ENCODE results near the gene ZNF582.

ZNF582 gene

DNA sequence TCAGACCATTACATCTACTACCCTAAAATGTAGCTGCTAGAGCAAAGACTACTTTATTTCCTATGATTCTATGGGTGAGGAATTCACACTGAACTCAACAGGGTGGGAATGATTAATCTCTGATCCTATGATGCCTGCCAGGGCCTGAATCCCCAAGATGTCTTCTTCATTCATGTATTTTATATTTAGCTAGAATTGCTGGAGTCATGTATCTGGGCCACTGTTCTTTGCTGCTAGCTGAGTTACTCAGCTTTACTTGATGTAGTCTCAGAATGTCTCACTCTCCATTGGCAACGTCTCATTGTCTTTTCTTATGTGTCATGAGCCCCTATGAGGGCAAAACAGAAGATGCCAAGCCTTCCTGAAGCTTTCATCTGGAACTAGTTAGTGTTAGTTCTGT lies 21.1 kb downstream of the ZNF582 start:
- no peak overlapping the region for H3K4me3 ChIP-seq (ENCODE audit: low read depth, low read length)
- no peak for TF ChIP-seq CTCF (IDR thresholded peaks at IDR 0.05; ENCODE audit: low read depth, low read length)

GRCh38 chr19:56369886-56370676 lies 23.3 kb downstream of the ZNF582 start:
- TF ChIP-seq CTCF (IDR thresholded peaks at IDR 0.05; ENCODE audit: low read depth, low read length): no peak
- H3K4me3 ChIP-seq (ENCODE audit: low read depth, low read length): no peak overlapping the region

DNA sequence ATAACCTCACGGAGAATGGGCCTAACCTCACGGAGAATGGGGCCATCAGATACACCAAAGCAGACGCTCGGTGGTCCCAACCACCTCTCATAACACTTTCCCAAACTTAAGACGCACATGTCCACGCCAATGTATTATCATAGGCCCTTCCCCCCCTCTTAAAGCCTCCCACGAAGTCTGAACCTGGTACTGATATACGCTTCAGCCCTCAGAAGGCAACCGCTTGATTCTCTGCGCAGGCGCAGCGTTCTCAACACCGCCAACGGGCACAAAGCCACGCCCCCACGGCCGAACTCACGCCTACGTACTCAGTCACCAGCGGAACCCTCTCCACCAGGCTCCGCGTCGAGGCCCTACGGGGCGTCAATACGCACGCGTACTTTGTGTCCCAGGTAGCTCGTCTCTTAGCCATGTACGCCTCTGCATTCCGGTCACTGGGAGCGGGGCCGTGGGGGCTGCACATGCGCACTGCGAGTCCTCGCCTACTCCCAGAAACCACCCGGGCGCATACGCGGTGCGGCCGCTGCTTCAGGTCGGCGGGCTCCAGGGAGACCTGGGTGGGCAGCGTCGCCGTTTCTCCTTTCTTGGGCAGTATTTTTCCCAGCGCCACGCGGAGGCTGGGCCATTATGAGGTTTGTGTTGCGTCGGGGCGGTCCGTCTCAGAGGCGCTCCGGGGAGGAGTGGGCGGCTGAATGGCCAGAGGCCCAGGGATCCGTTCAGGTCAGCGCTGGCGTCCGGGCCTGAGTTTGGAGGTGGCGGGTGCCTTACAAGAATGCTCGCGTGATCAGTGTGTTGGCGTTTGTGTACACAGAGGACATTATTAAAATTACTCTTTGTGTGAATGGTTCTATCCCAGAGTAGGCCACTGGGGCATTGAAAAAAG lies 25.3 kb downstream of the ZNF582 start:
- peak overlapping the region; percentile 78 for H3K4me3 ChIP-seq (ENCODE audit: low read depth, low read length)

DNA sequence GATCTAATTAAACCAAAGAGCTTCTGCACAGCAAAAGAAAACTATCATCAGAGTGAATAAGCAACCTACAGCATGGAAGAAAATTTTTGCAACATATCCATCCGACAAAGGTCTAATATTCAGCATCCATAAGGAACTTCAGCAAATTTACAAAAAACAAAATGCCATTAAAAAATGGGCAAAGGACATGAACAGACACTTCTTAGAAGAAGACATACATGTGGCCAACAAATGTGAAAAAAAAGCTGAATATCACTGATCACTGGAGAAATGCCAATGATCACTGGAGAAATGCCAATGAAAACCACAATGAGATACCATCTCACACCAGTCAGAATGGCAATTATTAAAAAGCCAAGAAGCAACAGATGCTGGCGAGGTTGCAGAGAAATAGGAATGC lies 32.5 kb downstream of the ZNF582 start:
- H3K4me3 ChIP-seq (ENCODE audit: low read depth, low read length): no peak overlapping the region
- TF ChIP-seq CTCF (IDR thresholded peaks at IDR 0.05; ENCODE audit: low read depth, low read length): no peak

More for the DNA sequence above, 25.3 kb downstream of the ZNF582 start:
- no peak for TF ChIP-seq CTCF (IDR thresholded peaks at IDR 0.05; ENCODE audit: low read depth, low read length)

DNA sequence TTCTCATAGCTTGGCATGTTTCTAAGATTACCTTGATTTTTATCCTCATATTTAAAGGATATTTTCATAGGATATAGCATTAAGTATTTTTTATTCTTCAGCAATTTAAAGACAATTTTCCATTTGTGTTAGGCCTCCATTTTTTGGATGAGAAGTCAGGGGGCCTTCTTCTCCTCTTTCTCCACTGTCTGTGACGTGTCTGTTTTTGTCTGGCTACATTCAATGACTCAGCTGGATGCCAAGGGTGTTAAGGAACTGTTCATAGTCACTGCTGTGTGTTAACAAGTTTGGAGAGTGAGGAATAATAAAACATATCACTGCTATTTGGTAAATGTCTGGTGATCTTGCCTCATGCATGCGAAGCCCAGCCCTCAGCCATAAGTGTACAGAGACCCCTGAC lies 36.4 kb downstream of the ZNF582 start:
- TF ChIP-seq CTCF (IDR thresholded peaks at IDR 0.05; ENCODE audit: low read depth, low read length): no peak
- no peak overlapping the region for H3K4me3 ChIP-seq (ENCODE audit: low read depth, low read length)

GRCh38 chr19:56355517-56355916 lies 37.8 kb downstream of the ZNF582 start:
- H3K4me3 ChIP-seq (ENCODE audit: low read depth, low read length): no peak overlapping the region
- no peak for TF ChIP-seq CTCF (IDR thresholded peaks at IDR 0.05; ENCODE audit: low read depth, low read length)

DNA sequence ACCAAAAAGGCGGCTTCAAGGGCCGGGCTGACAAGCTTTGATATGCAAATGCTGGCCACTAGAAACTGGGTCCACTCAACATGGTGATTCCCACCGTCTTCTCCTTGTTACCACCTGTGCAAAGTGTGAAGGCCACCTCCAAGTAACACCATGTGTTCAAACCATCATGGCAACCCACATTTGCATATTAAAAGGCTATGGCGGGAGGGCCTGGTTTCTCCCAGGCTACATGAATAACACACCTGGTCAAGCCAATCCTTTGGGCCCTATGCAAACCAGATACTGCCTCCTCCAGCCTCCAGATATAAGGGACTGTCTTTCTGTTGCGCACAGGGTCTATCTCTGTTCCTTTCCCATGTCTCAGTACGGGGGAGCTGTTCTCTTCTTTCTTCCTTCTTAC lies 42.1 kb downstream of the ZNF582 start:
- H3K4me3 ChIP-seq (ENCODE audit: low read depth, low read length): no peak overlapping the region
- no peak for TF ChIP-seq CTCF (IDR thresholded peaks at IDR 0.05; ENCODE audit: low read depth, low read length)
